Upper lobe of left lung (tissue), 4 donors: Measurements from ENCODE around the gene AFAP1L2.

Source experiments
- EP300 ChIP-seq, 4 donors: sonication (generic); formaldehyde crosslinking; IDR thresholded peaks; one replicate each; pipeline ENCODE4 v1.5.1; 2017; ENCODE audit warnings: antibody characterized with exemption in 4 of 4, control low read depth in 2 of 4
- POLR2A ChIP-seq, 4 donors: fragments of 450-650 bp; IDR thresholded peaks; one replicate each; pipeline ENCODE4 v1.5.1; 2016 to 2017; ENCODE audit warnings: antibody characterized with exemption in 4 of 4, mild to moderate bottlenecking in 2 of 4
- POLR2AphosphoS5 ChIP-seq, 2 donors: sonication (generic); formaldehyde crosslinking; IDR thresholded peaks; one replicate each; pipeline ENCODE4 v1.5.1; 2017; ENCODE audit warnings: antibody characterized with exemption in 2 of 2
- TF ChIP-seq, protein P1 (sequence below), 6 experiments: fragments of 450-650 bp in 4 of 6; fragments of 200-600 bp in 2 of 6; sonication (generic) in 2 of 6; IDR thresholded peaks; one replicate each; pipeline ENCODE4 v1.5.1; 2016 to 2019; ENCODE audit warnings: antibody characterized with exemption in 6 of 6

DNA sequence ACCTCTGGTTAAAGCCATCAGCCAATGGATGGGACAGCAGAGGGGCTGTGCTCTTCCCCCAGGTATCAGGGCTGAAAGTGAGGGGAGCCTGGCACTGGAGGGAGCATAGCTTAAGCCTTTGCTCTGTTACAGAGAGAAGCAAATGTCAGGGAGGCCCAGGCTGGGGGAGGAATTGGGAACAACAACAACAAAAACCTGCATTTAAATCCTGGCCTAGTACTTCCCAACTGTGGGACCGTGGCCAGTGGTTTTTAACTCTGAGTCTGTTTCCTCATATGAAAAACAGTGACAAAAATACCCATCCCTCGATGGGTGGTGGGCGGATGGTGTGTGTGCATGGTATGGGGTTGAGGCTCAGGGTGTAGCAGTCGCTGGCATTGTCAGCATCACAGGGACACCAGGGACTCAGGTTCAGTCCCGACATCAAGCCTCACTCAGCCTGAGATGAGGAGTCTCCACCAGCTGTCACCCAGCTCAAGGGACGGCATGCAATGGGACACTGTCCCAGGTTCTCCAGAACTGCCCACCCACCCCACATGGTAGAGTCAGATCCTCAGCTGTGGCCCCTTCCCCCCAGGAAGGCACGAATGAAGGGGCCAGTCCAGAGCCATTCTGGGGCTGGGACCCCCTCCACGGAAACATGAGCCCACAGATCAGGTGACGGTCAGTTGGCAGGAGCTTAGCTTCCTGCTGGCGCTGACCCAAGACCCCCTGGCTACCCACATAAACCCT lies 74.5 kb downstream of the AFAP1L2 start:
- TF ChIP-seq POLR2AphosphoS5 (IDR thresholded peaks at IDR 0.05) (no peak), POLR2A (IDR thresholded peaks at IDR 0.05) (no peak), EP300 (IDR thresholded peaks at IDR 0.05) (no peak)
- TF ChIP-seq, protein P1, sequence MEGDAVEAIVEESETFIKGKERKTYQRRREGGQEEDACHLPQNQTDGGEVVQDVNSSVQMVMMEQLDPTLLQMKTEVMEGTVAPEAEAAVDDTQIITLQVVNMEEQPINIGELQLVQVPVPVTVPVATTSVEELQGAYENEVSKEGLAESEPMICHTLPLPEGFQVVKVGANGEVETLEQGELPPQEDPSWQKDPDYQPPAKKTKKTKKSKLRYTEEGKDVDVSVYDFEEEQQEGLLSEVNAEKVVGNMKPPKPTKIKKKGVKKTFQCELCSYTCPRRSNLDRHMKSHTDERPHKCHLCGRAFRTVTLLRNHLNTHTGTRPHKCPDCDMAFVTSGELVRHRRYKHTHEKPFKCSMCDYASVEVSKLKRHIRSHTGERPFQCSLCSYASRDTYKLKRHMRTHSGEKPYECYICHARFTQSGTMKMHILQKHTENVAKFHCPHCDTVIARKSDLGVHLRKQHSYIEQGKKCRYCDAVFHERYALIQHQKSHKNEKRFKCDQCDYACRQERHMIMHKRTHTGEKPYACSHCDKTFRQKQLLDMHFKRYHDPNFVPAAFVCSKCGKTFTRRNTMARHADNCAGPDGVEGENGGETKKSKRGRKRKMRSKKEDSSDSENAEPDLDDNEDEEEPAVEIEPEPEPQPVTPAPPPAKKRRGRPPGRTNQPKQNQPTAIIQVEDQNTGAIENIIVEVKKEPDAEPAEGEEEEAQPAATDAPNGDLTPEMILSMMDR (IDR thresholded peaks at IDR 0.05) = no peak
